Endothelial cell of umbilical vein (primary cell): ENCODE measurements around the gene LRCH1. TPM values are rescaled to one million over a fixed set of nuclear protein-coding genes. Genes with fewer than 3 reads are reported as not detected.

Experiments
- BruUV-seq: library from RNA; stranded (reverse); fragments of 400-500 nt; replicated peaks from 2 replicates; lab custom pipeline; 2021; lab: Mats Ljungman, UMichigan
- CTCF ChIA-PET: fragments of 300-600, 350-600 bp; sonication (Branson Sonifier 250); formaldehyde crosslinking; loops from one replicate; lab custom pipeline; 2021; ENCODE audit warnings: antibody characterized with exemption, inconsistent platforms; lab: Charles Lee
- POLR2A ChIA-PET: fragments of 300-600, 350-600 bp; sonication (Branson Sonifier 250); formaldehyde crosslinking; loops from one replicate; lab custom pipeline; 2021; ENCODE audit warnings: antibody characterized with exemption, inconsistent platforms; lab: Charles Lee
- DNase-seq: peaks from one replicate; pipeline ENCODE4 v3.0.0-alpha.2; 2011; ENCODE audit warnings: low read depth, low spot score
- FAIRE-seq: peaks from 2 replicates; lab custom pipeline; 2011; peaks lifted over from hg19 to GRCh38; lab: Jason Lieb, UNC
- H2AFZ ChIP-seq: 2 replicates; pipeline ENCODE4 v1.6.0; 2012; ENCODE audit warnings: low read depth, low read length, control low read depth, inconsistent platforms
- H3K27ac ChIP-seq: 2 replicates; pipeline ENCODE4 v1.5.1; 2011; ENCODE audit warnings: low read depth, mild to moderate bottlenecking, control low read depth, low read length, moderate library complexity; ENCODE audit not compliant: insufficient read depth
- H3K27me3 ChIP-seq, 2 experiments: 2 replicates each; pipeline versions ENCODE4 v1.6.0 to v1.6.1; 2011; ENCODE audit warnings: low read length in 2 of 2, mixed read lengths in 1 of 2; ENCODE audit not compliant: control insufficient read depth in 2 of 2, insufficient read depth in 2 of 2
- H3K36me3 ChIP-seq, 2 experiments: 2 replicates in 1 of 2; 3 replicates in 1 of 2; pipeline ENCODE4 v1.5.1; 2011; ENCODE audit warnings: low read length in 2 of 2, mild to moderate bottlenecking in 1 of 2, moderate library complexity in 1 of 2; ENCODE audit not compliant: control insufficient read depth in 2 of 2, insufficient read depth in 2 of 2; ENCODE audit errors: extremely low read depth in 1 of 2
- H3K4me1 ChIP-seq: 3 replicates; pipeline ENCODE4 v1.5.1; 2011; ENCODE audit warnings: mild to moderate bottlenecking, low read length; ENCODE audit not compliant: control insufficient read depth, insufficient read depth; ENCODE audit errors: extremely low read depth
- H3K4me2 ChIP-seq: 2 replicates; pipeline ENCODE4 v1.6.1; 2011; ENCODE audit warnings: low read length, control low read depth, mixed read lengths; ENCODE audit not compliant: insufficient read depth
- H3K4me3 ChIP-seq, 3 experiments: fragments of 200-600 bp in 1 of 3; sonication (generic), shearing (Covaris generic) in 1 of 3; replicated peaks in 1 of 3; 2 replicates each; pipeline ENCODE4 v1.5.1; 2011 to 2016; ENCODE audit warnings: control low read depth in 3 of 3, low read length in 3 of 3, mild to moderate bottlenecking in 2 of 3, inconsistent platforms in 1 of 3, low read depth in 1 of 3, moderate library complexity in 1 of 3; ENCODE audit not compliant: insufficient read depth in 1 of 3
- H3K79me2 ChIP-seq: 2 replicates; pipeline ENCODE4 v1.6.0; 2012; ENCODE audit warnings: low read length, inconsistent platforms; ENCODE audit not compliant: control insufficient read depth, insufficient read depth
- H3K9ac ChIP-seq: replicated peaks from 2 replicates; pipeline ENCODE3; 2011; ENCODE audit warnings: low read length, control low read depth; ENCODE audit not compliant: insufficient read depth; ENCODE audit errors: extremely low read depth
- H3K9me1 ChIP-seq: replicated peaks from 3 replicates; pipeline ENCODE4 v1.6.0; 2011; ENCODE audit warnings: mild to moderate bottlenecking, low read length; ENCODE audit not compliant: control insufficient read depth, insufficient read depth; ENCODE audit errors: extremely low read depth
- H3K9me3 ChIP-seq: replicated peaks from 2 replicates; pipeline ENCODE4 v1.5.1; 2012; ENCODE audit warnings: low read length, inconsistent platforms; ENCODE audit not compliant: control insufficient read depth, insufficient read depth
- H4K20me1 ChIP-seq: replicated peaks from 2 replicates; pipeline ENCODE3; 2011; ENCODE audit warnings: mild to moderate bottlenecking, low read length; ENCODE audit not compliant: control insufficient read depth, insufficient read depth; ENCODE audit errors: extremely low read depth
- EZH2 ChIP-seq: IDR thresholded peaks from 2 replicates; pipeline ENCODE4 v1.6.1; 2012; ENCODE audit warnings: borderline replicate concordance, low read depth, mild to moderate bottlenecking, moderate library complexity, low read length, inconsistent platforms; ENCODE audit not compliant: severe bottlenecking
- FOS ChIP-seq: IDR thresholded peaks from 2 replicates; pipeline ENCODE4 v1.6.1; 2011; ENCODE audit warnings: mild to moderate bottlenecking, low read length, moderate library complexity, borderline replicate concordance; ENCODE audit not compliant: insufficient read depth
- GATA2 ChIP-seq: IDR thresholded peaks from 2 replicates; pipeline ENCODE4 v1.7.0; 2011; ENCODE audit warnings: low read depth, mild to moderate bottlenecking, moderate library complexity, mixed read lengths, low read length; ENCODE audit not compliant: insufficient read length, insufficient read depth
- JUN ChIP-seq: IDR thresholded peaks from 2 replicates; pipeline ENCODE4 v1.6.1; 2011; ENCODE audit warnings: borderline replicate concordance, low read depth; ENCODE audit not compliant: insufficient read length, insufficient read depth
- MYC ChIP-seq: IDR thresholded peaks from one replicate; pipeline ENCODE4 v1.6.1; 2011; ENCODE audit warnings: mild to moderate bottlenecking, low read depth, low read length
- POLR2A ChIP-seq: IDR thresholded peaks from 2 replicates; pipeline ENCODE4 v1.6.1; 2012; ENCODE audit warnings: low read depth, mild to moderate bottlenecking, control low read depth, low read length
- POLR2AphosphoS5 ChIP-seq: IDR thresholded peaks from 2 replicates; pipeline ENCODE4 v1.6.1; 2012; ENCODE audit warnings: low read depth, mild to moderate bottlenecking, control low read depth, low read length, moderate library complexity; ENCODE audit not compliant: insufficient read depth
- dilution Hi-C: fragments of 300-500 bp; cut with MboI; formaldehyde crosslinking; loops from one replicate; pipeline ENCODE4 v1.15.0; 2019; ENCODE audit warnings: low sequenced_read_pairs; ENCODE audit not compliant: extremely low pct_ligation_motif_present
- intact Hi-C: fragments of 100-400 bp; cut with micrococcal nuclease; formaldehyde crosslinking; loops from one replicate; pipeline ENCODE4 v1.10.0; 2022
- polyA plus RNA-seq, 4 experiments: library from polyadenylated mRNA; depleted of rRNA in 3 of 4; stranded (reverse) in 3 of 4; unstranded in 1 of 4; fragments of >200 nt; gene quantifications; 2 replicates each; pipeline versions ENCODE4 v1.2.1 to v1.2.3, GENCODE V29; 2011 to 2012; ENCODE audit warnings: missing spikeins in 1 of 4
- total RNA-seq: library from RNA; stranded (reverse); gene quantifications from 2 replicates; pipeline ENCODE4 v1.2.3, GENCODE V29; 2021
- TF ChIP-seq, protein P1 (sequence below), 2 donors: IDR thresholded peaks; 1 replicate in 1 of 2; 2 replicates in 1 of 2; pipeline ENCODE4 v1.5.1; 2011; ENCODE audit warnings: low read length in 2 of 2, mild to moderate bottlenecking in 2 of 2, moderate library complexity in 2 of 2, control low read depth in 1 of 2, inconsistent platforms in 1 of 2, low read depth in 1 of 2; ENCODE audit not compliant: insufficient read depth in 1 of 2; ENCODE audit errors: extremely low read depth in 1 of 2
- TF ChIP-seq, protein P2 (sequence below): IDR thresholded peaks from 2 replicates; pipeline ENCODE4 v1.6.1; 2011; ENCODE audit not compliant: insufficient read depth, insufficient read length

The LRCH1 gene
- total and polyA plus RNA-seq, 2 donors (not counting 3 experiments of a cell fraction or from before 2014, with no cell fraction given), result 5.4 to 16.5 TPM

DNA sequence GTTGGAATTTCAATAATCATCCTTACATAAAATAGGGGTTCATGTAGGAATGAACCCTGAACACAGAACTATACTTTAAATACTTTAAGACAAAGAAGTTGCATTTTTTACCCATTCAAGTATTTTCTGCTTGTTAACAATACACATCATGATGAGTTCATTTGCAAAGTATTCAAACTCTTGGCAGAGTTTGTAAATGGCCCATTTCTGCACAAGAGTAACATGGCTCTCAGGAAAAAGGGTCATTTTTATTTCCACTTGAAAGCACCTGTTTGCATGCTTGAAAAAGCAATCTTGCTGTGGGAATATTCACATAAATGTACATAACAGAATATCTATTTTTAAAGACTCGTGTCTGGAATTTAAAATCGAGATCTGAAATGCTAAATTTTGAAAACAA, 225.9 kb downstream of the LRCH1 start:
- peaks cover 0 to 31% of the 10 kb centered on the region in 2 experiments for H3K36me3 ChIP-seq
- ChIA-PET CTCF (interaction anchor here (2.2 kb wide), 1 partner anchor 13 kb away, joined by 7 read pairs; no protein-coding TSS in a partner anchor), POLR2A (no interaction called here)
- no peak overlapping the region for H2AFZ ChIP-seq
- FAIRE-seq (no peak), DNase-seq (peak; percentile 67)
- H3K4me3 ChIP-seq, result no peak overlapping the region
- H3K4me2 ChIP-seq, result no peak overlapping the region
- no peaks in the 10 kb centered on the region for H3K9me3 ChIP-seq
- H3K9me1 ChIP-seq, result no peaks in the 10 kb centered on the region
- TF ChIP-seq FOS, result no peak
- no peak for TF ChIP-seq EZH2
- TF ChIP-seq JUN, result no peak
- TF ChIP-seq MYC, result no peak
- TF ChIP-seq, protein P1, sequence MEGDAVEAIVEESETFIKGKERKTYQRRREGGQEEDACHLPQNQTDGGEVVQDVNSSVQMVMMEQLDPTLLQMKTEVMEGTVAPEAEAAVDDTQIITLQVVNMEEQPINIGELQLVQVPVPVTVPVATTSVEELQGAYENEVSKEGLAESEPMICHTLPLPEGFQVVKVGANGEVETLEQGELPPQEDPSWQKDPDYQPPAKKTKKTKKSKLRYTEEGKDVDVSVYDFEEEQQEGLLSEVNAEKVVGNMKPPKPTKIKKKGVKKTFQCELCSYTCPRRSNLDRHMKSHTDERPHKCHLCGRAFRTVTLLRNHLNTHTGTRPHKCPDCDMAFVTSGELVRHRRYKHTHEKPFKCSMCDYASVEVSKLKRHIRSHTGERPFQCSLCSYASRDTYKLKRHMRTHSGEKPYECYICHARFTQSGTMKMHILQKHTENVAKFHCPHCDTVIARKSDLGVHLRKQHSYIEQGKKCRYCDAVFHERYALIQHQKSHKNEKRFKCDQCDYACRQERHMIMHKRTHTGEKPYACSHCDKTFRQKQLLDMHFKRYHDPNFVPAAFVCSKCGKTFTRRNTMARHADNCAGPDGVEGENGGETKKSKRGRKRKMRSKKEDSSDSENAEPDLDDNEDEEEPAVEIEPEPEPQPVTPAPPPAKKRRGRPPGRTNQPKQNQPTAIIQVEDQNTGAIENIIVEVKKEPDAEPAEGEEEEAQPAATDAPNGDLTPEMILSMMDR (IDR thresholded peaks at IDR 0.05; ENCODE audit: extremely low read depth in 1 of 2, insufficient read depth in 1 of 2, low read depth in 1 of 2, low read length in 2 of 2), result no peak
- no peak for TF ChIP-seq POLR2A
- TF ChIP-seq GATA2, result no peak
- TF ChIP-seq, protein P2, sequence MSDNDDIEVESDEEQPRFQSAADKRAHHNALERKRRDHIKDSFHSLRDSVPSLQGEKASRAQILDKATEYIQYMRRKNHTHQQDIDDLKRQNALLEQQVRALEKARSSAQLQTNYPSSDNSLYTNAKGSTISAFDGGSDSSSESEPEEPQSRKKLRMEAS, result no peak
- TF ChIP-seq POLR2AphosphoS5, result no peak
- H3K79me2 ChIP-seq, result no peaks in the 10 kb centered on the region
- H3K27ac ChIP-seq, result no peak overlapping the region
- no peak overlapping the region for H3K9ac ChIP-seq
- BruUV-seq, result no TSS peak
- H4K20me1 ChIP-seq, result no peaks in the 10 kb centered on the region
- no peaks in the 10 kb centered on the region for H3K4me1 ChIP-seq
- dilution Hi-C loops, result no loop called here
- intact Hi-C loops, result no loop called here
- H3K27me3 ChIP-seq, result no peaks in the 10 kb centered on the region
